Measurements from ENCODE around the gene SLC9C2.
"Not testable (repeated sequence)": the region's sequence is repeated elsewhere in the genome, so short reads cannot be mapped to it uniquely, and the experiment has no call there.

SLC9C2 gene

DNA sequence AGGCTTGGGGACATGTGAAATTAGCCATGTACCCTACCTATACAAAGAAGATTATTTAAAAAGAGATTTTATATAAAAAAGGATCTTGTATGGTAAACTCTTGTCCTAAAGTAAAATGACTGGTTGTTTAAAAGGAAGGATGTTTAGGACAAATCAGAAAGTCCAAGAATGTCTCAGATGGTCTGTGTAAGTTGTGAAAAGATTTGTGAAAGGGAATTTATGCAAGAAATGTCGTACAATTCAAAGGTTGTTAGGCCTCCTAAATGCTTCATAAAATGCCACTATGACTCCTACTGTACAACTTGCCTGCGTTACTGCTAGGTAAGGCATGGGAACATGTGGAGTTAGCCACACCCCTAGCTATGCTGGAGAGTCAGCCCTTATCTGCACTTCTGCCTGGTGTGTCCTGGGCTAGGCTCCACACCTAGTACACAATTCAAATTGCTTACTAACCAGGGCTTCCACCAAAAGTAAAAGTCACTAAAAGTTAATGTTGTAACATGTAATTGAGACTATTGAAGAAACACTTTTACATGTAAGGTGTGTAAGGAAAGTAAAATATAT, 106.0 kb downstream of the SLC9C2 start:
- TF ChIP-seq, protein P1, sequence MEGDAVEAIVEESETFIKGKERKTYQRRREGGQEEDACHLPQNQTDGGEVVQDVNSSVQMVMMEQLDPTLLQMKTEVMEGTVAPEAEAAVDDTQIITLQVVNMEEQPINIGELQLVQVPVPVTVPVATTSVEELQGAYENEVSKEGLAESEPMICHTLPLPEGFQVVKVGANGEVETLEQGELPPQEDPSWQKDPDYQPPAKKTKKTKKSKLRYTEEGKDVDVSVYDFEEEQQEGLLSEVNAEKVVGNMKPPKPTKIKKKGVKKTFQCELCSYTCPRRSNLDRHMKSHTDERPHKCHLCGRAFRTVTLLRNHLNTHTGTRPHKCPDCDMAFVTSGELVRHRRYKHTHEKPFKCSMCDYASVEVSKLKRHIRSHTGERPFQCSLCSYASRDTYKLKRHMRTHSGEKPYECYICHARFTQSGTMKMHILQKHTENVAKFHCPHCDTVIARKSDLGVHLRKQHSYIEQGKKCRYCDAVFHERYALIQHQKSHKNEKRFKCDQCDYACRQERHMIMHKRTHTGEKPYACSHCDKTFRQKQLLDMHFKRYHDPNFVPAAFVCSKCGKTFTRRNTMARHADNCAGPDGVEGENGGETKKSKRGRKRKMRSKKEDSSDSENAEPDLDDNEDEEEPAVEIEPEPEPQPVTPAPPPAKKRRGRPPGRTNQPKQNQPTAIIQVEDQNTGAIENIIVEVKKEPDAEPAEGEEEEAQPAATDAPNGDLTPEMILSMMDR (IDR thresholded peaks at IDR 0.05; ENCODE audit: poor library complexity, severe bottlenecking) = no peak
- Histone ChIP-seq H3K4me3 (ENCODE audit: severe bottlenecking) (no peak overlapping the region), H3K4me1 (ENCODE audit: insufficient read depth, poor library complexity, severe bottlenecking) (no peaks in the 10 kb centered on the region), H3K27me3 (ENCODE audit: insufficient read depth, poor library complexity, severe bottlenecking) (no peaks in the 10 kb centered on the region), H3K9me3 (ENCODE audit: severe bottlenecking) (peaks cover 4% of the 10 kb centered on the region), H3K27ac (ENCODE audit: poor library complexity, severe bottlenecking) (no peak overlapping the region), H3K36me3 (ENCODE audit: low read depth) (no peaks in the 10 kb centered on the region)
- DNase-seq (ENCODE audit: low spot score) = no peak
- ATAC-seq (ENCODE audit: low read depth) = no peak

GRCh38 chr1:173495609-173496267, 107.1 kb downstream of the SLC9C2 start:
- peaks cover 4% of the 10 kb centered on the region for H3K9me3 ChIP-seq (ENCODE audit: severe bottlenecking)

GRCh38 chr1:173493125-173493524, 109.7 kb downstream of the SLC9C2 start:
- ATAC-seq (ENCODE audit: low read depth); DNase-seq (ENCODE audit: low spot score); H3K27me3 ChIP-seq (ENCODE audit: insufficient read depth, poor library complexity, severe bottlenecking); H3K4me3 ChIP-seq (ENCODE audit: severe bottlenecking); H3K4me1 ChIP-seq (ENCODE audit: insufficient read depth, poor library complexity, severe bottlenecking); H3K27ac ChIP-seq (ENCODE audit: poor library complexity, severe bottlenecking); H3K9me3 ChIP-seq (ENCODE audit: severe bottlenecking): not testable (repeated sequence)
- peaks cover 11% of the 10 kb centered on the region for H3K36me3 ChIP-seq (ENCODE audit: low read depth)

More at GRCh38 chr1:173495609-173496267, 107.1 kb downstream of the SLC9C2 start:
- DNase-seq (ENCODE audit: low spot score) (no peak), ATAC-seq (ENCODE audit: low read depth) (no peak)
- Histone ChIP-seq H3K4me1 (ENCODE audit: insufficient read depth, poor library complexity, severe bottlenecking) (no peaks in the 10 kb centered on the region), H3K27me3 (ENCODE audit: insufficient read depth, poor library complexity, severe bottlenecking) (no peaks in the 10 kb centered on the region), H3K36me3 (ENCODE audit: low read depth) (no peaks in the 10 kb centered on the region), H3K27ac (ENCODE audit: poor library complexity, severe bottlenecking) (no peak overlapping the region), H3K4me3 (ENCODE audit: severe bottlenecking) (no peak overlapping the region)
- TF ChIP-seq, protein P1 (IDR thresholded peaks at IDR 0.05; ENCODE audit: poor library complexity, severe bottlenecking) = no peak

DNA sequence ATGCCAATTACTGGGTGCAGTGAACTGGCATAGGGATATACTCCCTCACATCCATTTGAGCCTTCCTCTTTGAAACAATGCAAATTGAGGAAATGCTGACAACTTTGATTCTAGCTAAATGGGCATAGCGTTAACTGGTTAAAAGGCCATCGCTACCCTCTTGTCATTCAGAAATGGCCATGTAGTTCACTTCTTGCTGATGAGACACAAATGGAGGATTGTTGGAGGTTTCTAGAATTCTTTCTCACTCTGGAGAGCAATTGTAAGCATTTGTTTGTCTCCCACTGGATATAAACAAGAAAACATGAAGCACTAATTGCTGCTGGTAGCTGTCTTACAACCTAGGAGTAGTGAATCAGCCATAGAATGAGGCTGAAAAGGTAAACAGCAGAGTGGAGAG, 111.4 kb downstream of the SLC9C2 start:
- DNase-seq (ENCODE audit: low spot score) (no peak), ATAC-seq (ENCODE audit: low read depth) (no peak)
- TF ChIP-seq, protein P1 (IDR thresholded peaks at IDR 0.05; ENCODE audit: poor library complexity, severe bottlenecking) = no peak
- no peak overlapping the region for H3K27ac ChIP-seq (ENCODE audit: poor library complexity, severe bottlenecking)
- H3K4me3 ChIP-seq (ENCODE audit: severe bottlenecking) = no peak overlapping the region
- H3K4me1 ChIP-seq (ENCODE audit: insufficient read depth, poor library complexity, severe bottlenecking) = no peaks in the 10 kb centered on the region
- no peaks in the 10 kb centered on the region for H3K27me3 ChIP-seq (ENCODE audit: insufficient read depth, poor library complexity, severe bottlenecking)
- peaks cover 27% of the 10 kb centered on the region for H3K36me3 ChIP-seq (ENCODE audit: low read depth)
- H3K9me3 ChIP-seq (ENCODE audit: severe bottlenecking) = no peaks in the 10 kb centered on the region

DNA sequence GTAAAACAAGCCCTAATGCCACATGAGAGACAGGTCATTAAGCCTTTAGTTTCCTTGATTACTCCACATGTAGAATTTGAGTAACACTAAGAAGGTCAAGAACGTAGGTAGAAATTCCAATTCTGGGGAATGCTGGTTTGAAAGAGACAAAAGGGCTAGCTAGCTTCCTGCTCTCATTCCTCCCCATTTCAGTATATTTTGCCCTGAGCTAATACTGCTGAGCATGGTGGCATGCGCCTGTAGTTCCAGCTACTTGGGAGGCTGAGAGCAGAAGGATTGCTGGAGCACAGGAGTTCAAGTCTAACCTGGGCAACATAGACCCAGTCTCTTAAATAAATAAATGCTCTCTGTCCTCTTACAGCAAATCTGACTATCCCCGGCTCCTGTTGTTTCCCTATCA, 112.9 kb downstream of the SLC9C2 start:
- DNase-seq (ENCODE audit: low spot score) = no peak
- H3K36me3 ChIP-seq (ENCODE audit: low read depth) = peaks cover 43% of the 10 kb centered on the region

More for the DNA sequence above, 112.9 kb downstream of the SLC9C2 start:
- no peaks in the 10 kb centered on the region for H3K4me1 ChIP-seq (ENCODE audit: insufficient read depth, poor library complexity, severe bottlenecking)
- ATAC-seq (ENCODE audit: low read depth) = no peak; the same call in 2 of the 3 replicates
- no peak overlapping the region for H3K4me3 ChIP-seq (ENCODE audit: severe bottlenecking)
- no peaks in the 10 kb centered on the region for H3K9me3 ChIP-seq (ENCODE audit: severe bottlenecking)
- H3K27me3 ChIP-seq (ENCODE audit: insufficient read depth, poor library complexity, severe bottlenecking) = no peaks in the 10 kb centered on the region
- no peak overlapping the region for H3K27ac ChIP-seq (ENCODE audit: poor library complexity, severe bottlenecking)
- TF ChIP-seq, protein P1 (IDR thresholded peaks at IDR 0.05; ENCODE audit: poor library complexity, severe bottlenecking) = no peak
